ENCODE results near the gene EEF1G.
"Not testable (repeated sequence)": the region's sequence is repeated elsewhere in the genome, so short reads cannot be mapped to it uniquely, and the experiment has no call there.

EEF1G gene

GRCh38 chr11:62592989-62593421, 19.3 kb upstream of the EEF1G start:
- H3K27me3 Mint-ChIP-seq, result no peaks in the 10 kb centered on the region
- DNase-seq (no peak), ATAC-seq (no peak)
- H3K4me3 Mint-ChIP-seq, result peak overlapping the region; percentile 21 to 93
- H3K4me1 Mint-ChIP-seq, result peaks cover 72% of the 10 kb centered on the region
- peak overlapping the region in 1 of 2 donors; percentile 83 for H3K27ac Mint-ChIP-seq
- no peaks in the 10 kb centered on the region for H3K9me3 Mint-ChIP-seq

DNA sequence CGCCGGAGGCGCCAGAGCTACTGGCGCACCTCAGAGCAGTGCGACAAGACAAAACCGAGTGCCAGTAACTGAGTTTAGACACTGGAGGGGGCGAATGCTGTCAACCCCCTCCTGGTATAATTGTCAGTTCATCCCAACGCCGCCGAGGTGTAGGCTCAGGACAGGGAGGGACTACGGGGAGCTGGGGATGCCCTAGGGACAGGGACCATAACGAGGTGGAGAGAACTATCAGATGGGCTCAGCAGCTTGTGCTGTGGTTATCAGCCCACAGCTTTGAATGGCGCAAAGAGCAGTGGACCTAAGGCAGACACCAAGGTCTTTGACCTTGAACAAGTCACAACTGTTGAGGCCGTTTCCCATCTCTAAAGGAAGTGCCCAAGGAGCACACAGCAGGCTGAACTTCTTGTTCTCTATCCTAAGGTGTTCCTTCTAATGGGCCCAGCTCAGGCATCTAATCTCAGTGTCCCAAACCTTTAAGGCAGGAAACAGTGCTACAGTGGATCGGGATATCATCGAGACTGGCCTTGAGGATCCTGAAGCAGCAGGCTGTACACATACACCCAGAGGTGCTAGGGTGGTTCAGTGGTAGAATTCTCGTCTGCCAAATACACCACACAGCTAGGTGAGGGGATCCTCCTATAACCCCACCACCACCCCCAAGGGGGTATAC, 18.6 kb upstream of the EEF1G start:
- DNase-seq, result no peak
- H3K27me3 Mint-ChIP-seq, result no peaks in the 10 kb centered on the region
- H3K4me3 Mint-ChIP-seq, result peak overlapping the region; percentile 93 to 96
- peaks cover 66% of the 10 kb centered on the region for H3K4me1 Mint-ChIP-seq
- ATAC-seq, result no peak
- H3K9me3 Mint-ChIP-seq, result no peaks in the 10 kb centered on the region
- H3K27ac Mint-ChIP-seq, result peak overlapping the region; percentile 97 to 99

GRCh38 chr11:62591448-62592145, 17.9 kb upstream of the EEF1G start, which contains the start of gene TUT1:
Gene TUT1 (minus strand): TSS chr11:62591523. CDS start chr11:62591485, 38 bp downstream.
- ATAC-seq, result peak; percentile 93
- DNase-seq, result peak; percentile 96 to 98
- Mint-ChIP-seq H3K27me3 (no peaks in the 10 kb centered on the region), H3K27ac (peak within 1 kb of the TSS; percentile 97 to 99), H3K4me1 (peaks cover 65% of the 10 kb centered on the region), H3K4me3 (peak within 1 kb of the TSS; percentile 93 to 96), H3K9me3 (no peaks in the 10 kb centered on the region)

GRCh38 chr11:62588966-62589637, 15.4 kb upstream of the EEF1G start:
- no peaks in the 10 kb centered on the region for H3K9me3 Mint-ChIP-seq
- peak overlapping the region in 1 of 2 donors; percentile 46 for H3K4me3 Mint-ChIP-seq
- H3K27ac Mint-ChIP-seq, result peak overlapping the region in 1 of 2 donors; percentile 12
- peaks cover 54% of the 10 kb centered on the region for H3K4me1 Mint-ChIP-seq
- ATAC-seq (no peak), DNase-seq (no peak)
- H3K27me3 Mint-ChIP-seq, result no peaks in the 10 kb centered on the region

GRCh38 chr11:62585356-62585755, 11.7 kb upstream of the EEF1G start:
- DNase-seq, H3K4me3 Mint-ChIP-seq, ATAC-seq, H3K9me3 Mint-ChIP-seq, H3K27me3 Mint-ChIP-seq: not testable (repeated sequence)
- peak overlapping the region in 1 of 2 donors; percentile 74 for H3K27ac Mint-ChIP-seq
- H3K4me1 Mint-ChIP-seq, result peaks cover 23% of the 10 kb centered on the region

DNA sequence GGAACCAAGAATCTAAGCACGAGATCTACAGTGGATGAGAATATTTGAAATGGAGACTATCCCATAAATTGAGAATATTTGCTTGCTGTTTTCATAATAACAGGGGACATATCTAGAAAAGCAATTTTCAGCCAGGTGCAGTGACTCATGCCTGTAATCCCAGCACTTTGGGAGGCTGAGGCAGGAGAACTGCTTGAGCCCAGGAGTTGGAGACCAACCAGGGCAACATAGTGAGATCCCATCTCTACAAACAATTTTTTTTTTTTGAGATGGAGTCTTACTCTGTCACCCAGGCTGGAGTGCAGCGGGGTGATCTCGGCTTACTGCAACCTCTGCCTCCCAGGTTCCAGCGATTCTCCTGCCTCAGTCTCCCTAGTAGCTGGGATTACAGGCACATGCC, 8.0 kb upstream of the EEF1G start:
- not testable (repeated sequence) for H3K27ac Mint-ChIP-seq, H3K27me3 Mint-ChIP-seq, DNase-seq, H3K4me3 Mint-ChIP-seq, H3K4me1 Mint-ChIP-seq, ATAC-seq, H3K9me3 Mint-ChIP-seq

DNA sequence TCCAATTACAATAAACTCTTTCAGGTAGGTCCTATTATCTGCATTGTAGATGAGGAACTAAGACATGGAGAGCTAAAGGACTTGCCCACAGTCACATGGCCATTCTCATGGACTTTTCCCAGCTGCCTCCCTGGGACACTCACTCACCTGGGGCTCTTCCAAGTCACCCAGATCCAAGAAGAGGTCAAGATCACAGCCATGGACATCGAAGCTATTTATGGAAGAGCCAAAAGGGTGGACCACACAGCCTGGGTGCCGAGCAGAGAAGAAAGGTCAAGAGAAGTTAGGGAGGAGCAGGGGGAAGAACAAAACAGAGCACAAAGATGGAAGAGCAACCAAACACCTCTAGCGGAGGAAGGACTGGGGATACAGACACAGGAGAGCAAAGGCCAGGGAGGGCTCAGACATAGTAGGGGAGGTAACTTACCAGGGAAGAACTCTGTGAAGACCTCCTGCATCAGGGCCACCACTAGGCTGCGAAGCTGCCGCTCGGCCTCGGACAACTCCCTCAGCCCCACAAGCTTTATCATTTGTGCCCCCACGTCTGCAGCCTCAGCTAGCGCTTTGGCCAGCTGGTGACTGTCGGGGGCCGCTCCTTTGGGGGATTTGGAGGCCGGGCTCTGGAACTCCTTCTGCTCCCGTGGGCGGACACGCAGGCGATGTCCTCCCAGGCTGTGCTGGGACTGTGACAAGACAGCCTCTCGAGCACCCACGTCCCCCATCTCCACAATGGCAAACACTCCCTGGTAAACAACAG, 7.4 kb upstream of the EEF1G start:
- no peak for DNase-seq
- no peak for ATAC-seq
- Mint-ChIP-seq H3K9me3 (no peaks in the 10 kb centered on the region), H3K27ac (peak overlapping the region in 1 of 2 donors; percentile 21), H3K4me3 (no peak overlapping the region), H3K4me1 (no peaks in the 10 kb centered on the region), H3K27me3 (no peaks in the 10 kb centered on the region)

GRCh38 chr11:62579252-62579651, 5.6 kb upstream of the EEF1G start:
- Mint-ChIP-seq H3K27me3 (no peaks in the 10 kb centered on the region), H3K4me3 (no peak overlapping the region), H3K4me1 (peaks cover 17% of the 10 kb centered on the region), H3K27ac (no peak overlapping the region), H3K9me3 (no peaks in the 10 kb centered on the region)
- DNase-seq (no peak), ATAC-seq (no peak)

DNA sequence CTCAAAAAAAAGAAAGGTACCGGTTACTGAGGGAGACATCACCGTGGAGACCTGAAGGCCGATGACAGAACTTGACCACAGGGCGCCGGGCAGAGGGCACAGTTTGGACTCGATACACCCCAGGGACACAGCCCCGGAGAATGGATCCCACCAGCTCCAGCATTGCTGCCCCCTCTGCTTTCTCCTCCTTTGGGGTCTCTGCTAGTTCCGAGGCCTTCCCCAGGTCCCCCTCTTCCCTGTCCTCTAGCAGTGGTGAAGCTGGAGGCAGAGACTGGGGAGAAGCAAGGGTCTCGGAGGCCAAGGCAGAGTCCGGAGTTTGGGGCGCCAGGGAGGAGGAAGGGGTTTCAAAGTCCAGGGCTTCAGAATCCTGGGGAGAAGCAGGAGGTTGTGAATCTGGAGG, 4.8 kb upstream of the EEF1G start:
- no peaks in the 10 kb centered on the region for H3K9me3 Mint-ChIP-seq
- no peak overlapping the region for H3K4me3 Mint-ChIP-seq
- ATAC-seq (no peak), DNase-seq (no peak)
- peaks cover 17% of the 10 kb centered on the region for H3K4me1 Mint-ChIP-seq
- no peaks in the 10 kb centered on the region for H3K27me3 Mint-ChIP-seq
- peak overlapping the region in 1 of 2 donors; percentile 89 for H3K27ac Mint-ChIP-seq

DNA sequence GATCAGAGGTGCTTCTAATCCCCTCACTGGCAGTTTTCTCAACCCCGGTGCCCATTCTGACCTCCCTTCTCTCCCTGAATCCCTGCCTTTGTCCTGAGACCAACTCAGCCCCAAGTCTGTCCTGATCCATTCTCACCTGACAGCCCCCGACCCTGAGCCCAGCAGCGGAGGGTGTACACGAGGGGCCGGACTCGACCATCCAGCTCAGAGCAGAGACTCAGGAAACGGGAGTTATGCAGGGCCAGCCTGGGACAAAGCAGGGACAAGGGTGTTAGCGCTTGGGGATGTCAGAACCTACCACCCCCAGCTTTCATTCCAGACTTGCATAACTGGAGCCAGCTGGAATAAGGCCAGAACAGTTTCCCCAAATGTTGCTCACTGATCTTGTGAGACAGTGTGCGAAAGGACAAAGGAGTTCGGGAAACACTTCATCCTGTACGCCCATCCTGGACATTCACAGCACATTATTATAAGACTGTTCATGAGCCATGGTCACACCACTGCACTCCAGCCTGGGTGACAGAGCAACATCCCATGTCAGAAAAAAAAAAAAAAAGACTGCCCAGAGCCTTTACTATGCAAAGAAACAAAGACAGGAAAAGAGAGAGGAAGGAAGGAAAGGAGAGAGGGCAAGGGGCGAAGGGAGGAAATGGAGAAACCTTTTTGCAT, 3.5 kb upstream of the EEF1G start:
- ATAC-seq (no peak), DNase-seq (no peak)
- H3K27ac Mint-ChIP-seq, result peak overlapping the region in 1 of 2 donors; percentile 72
- H3K4me3 Mint-ChIP-seq, result no peak overlapping the region
- H3K4me1 Mint-ChIP-seq, result peaks cover 27% of the 10 kb centered on the region
- H3K27me3 Mint-ChIP-seq, result no peaks in the 10 kb centered on the region
- H3K9me3 Mint-ChIP-seq, result no peaks in the 10 kb centered on the region

DNA sequence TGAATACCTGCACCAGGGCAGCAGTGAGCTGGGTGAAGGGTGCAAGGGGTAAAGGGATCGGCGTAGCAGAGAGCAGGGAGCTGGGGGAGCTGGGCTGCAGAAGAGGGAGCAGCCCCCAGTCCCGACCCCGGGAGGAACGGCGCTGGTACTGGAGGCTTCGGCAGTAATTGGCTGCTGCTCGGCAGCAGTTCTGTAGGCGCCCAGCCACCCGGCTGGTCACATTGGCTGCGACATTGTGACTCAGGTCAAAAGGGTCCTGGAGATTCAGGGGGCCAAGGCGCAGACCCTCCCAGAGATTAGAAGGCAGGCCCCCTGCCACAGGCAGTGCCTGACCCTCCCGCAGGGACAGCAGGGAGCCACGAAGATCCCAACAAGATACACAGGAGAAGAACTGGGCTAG, 2.1 kb upstream of the EEF1G start:
- H3K4me3 Mint-ChIP-seq, result peak overlapping the region; percentile 95 to 100
- DNase-seq (no peak), ATAC-seq (no peak)
- peaks cover 41% of the 10 kb centered on the region for H3K4me1 Mint-ChIP-seq
- H3K27me3 Mint-ChIP-seq, result no peaks in the 10 kb centered on the region
- no peaks in the 10 kb centered on the region for H3K9me3 Mint-ChIP-seq
- H3K27ac Mint-ChIP-seq, result no peak overlapping the region

DNA sequence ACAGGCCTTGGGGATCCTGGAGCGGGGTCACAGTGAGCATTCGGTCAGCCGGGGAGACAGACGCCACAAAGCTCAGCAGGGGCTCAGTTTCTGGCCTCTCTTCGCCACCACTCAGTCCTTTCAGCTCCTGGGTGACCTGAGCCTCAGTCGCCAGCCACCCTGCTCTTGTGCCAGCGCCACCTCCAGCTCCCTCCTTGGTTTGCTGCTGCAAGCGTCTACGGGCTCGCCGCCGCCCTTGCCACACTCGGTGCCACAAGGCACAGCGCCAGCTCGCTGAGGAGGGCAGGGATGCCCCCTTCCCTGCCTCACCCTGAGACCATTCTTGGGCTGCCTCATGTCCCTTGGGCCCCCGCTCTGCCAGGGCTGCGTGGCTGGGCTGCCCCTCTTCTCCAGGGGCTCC, 1.5 kb upstream of the EEF1G start:
- ATAC-seq (no peak), DNase-seq (no peak)
- Mint-ChIP-seq H3K4me3 (peak overlapping the region; percentile 95 to 100), H3K27me3 (no peaks in the 10 kb centered on the region), H3K27ac (peak overlapping the region; percentile 99 to 100), H3K9me3 (no peaks in the 10 kb centered on the region), H3K4me1 (peaks cover 48% of the 10 kb centered on the region)

DNA sequence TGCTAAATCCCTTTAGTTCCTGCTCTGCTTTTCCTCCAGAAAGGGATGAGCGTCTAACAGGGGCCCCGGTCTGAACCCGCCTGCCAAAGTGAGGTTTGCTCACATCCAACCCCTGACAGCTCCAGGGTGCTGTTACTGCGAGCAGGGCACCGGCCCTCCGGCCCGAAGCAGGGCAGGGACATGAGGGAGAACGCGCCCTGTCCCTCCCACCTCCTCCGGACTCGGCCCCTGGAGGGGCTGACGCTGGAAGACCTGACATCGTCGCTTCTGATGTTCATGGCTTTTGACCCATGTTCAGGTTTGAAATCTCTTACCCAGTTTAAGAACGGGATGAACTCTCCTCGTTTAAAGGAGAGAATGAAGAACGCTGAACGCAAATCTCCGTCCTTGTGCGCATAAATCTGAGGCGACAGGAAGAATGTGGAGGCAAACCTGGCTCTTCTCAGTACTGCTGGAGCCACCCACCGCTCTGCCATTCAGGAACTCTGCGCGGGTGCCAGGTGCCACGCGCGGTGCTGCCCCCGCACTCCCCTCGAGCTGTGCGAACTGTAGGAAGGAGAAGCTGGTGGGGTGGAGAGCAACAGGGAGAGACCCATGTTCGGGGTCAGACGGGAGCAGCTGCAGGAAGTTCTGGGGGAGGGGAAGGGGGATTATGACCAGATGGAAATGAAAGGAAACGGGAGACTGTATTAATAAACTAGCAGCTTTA, 826 bp upstream of the EEF1G start:
- Mint-ChIP-seq H3K27ac (peak overlapping the region; percentile 99 to 100), H3K27me3 (no peaks in the 10 kb centered on the region), H3K9me3 (no peaks in the 10 kb centered on the region), H3K4me1 (peaks cover 54% of the 10 kb centered on the region), H3K4me3 (peak overlapping the region; percentile 95 to 100)
- ATAC-seq (peak; percentile 39), DNase-seq (no peak)

DNA sequence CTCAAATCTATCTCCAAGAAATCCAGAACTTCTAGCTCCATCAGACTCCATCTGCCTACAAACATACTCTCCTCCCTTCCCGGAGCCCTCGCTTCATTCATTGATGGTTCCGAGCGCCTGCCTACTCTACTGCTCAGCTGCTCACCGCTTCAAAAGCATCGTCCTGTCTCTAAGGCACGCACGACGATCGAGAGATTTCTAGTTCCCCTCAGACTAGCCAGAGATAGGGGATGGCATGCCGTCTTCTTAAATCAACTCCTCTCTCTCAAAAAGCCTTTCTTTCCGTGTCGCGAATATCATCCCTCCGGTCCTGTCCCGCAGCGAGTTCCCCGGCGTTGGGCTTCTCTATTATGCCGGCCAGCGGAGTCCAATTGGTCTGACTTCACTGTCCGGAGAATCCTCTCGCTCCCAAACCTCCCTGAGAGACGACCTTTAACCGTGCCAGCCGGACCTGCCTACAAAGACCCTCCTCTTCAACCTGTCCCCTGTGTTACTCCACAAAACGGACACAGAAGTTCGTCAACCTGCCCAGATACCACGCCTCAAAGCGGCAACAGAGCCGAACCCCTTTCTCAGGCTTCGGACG, 592 bp downstream of the EEF1G start:
- Mint-ChIP-seq H3K9me3 (no peaks in the 10 kb centered on the region), H3K27ac (peak overlapping the region; percentile 99 to 100), H3K27me3 (no peaks in the 10 kb centered on the region), H3K4me3 (peak overlapping the region; percentile 95 to 100), H3K4me1 (peaks cover 55% of the 10 kb centered on the region)
- peak in 1 of 2 donors; percentile 30 for DNase-seq
- ATAC-seq, result no peak

Measured in stimulated activated naive CD8-positive, alpha-beta T cell treated with anti-CD3 and anti-CD28 coated beads, Interleukin-15, amount 100 ng/mL, for 72 hours (primary cell).